Neural progenitor cell (in vitro differentiated cells): ENCODE results near the gene RRP7A.

ENCODE experiments used
- CTCF ChIP-seq: fragments of 200-600 bp; sonication (generic); IDR thresholded peaks from 2 replicates; pipeline ENCODE4 v1.5.1; 2017; ENCODE audit warnings: antibody characterized with exemption, mild to moderate bottlenecking
- EZH2 ChIP-seq: fragments of 200-600 bp; sonication (generic); IDR thresholded peaks from 2 replicates; pipeline ENCODE4 v1.6.1; 2017; ENCODE audit warnings: antibody characterized with exemption, mild to moderate bottlenecking, moderate library complexity
- EZH2phosphoT487 ChIP-seq: fragments of 200-600 bp; sonication (generic); IDR thresholded peaks from 2 replicates; pipeline ENCODE4 v1.6.1; 2017; ENCODE audit warnings: antibody characterized with exemption

GRCh38 chr22:42492323-42492690, 27.3 kb downstream of the RRP7A start:
- TF ChIP-seq CTCF = no peak
- no peak for TF ChIP-seq EZH2phosphoT487
- TF ChIP-seq EZH2 = no peak
